Activated CD8-positive, alpha-beta memory T cell treated with anti-CD3 and anti-CD28 coated beads for 4 hours (primary cell): ENCODE data around the gene RAB20.
"Not testable (repeated sequence)": the region's sequence is repeated elsewhere in the genome, so short reads cannot be mapped to it uniquely, and the experiment has no call there.

Experiments
- DNase-seq, 2 donors: peaks; one replicate each; pipeline ENCODE4 v3.0.0-alpha.2; 2020; ENCODE audit warnings: low read depth in 2 of 2

The RAB20 gene

DNA sequence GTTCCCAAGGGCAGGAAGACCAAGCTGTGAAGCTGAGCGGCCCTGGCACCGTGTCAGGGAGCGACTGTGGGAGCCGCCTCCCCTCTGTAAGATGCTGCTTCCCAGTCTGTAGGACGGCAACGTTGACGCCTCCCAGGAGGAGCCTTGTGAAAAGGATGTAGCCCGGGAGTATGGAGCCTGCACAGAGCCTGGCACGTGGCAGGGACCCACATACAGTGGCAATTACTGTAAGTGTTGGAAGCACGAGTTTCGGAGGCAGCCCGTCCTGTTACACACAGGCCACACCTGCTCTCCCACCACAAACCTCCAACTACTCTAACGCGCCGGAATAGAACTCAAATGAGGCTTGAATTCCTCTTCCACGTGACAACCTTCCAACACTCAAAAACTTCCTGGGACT, 6.6 kb downstream of the RAB20 start:
- no peak for DNase-seq

DNA sequence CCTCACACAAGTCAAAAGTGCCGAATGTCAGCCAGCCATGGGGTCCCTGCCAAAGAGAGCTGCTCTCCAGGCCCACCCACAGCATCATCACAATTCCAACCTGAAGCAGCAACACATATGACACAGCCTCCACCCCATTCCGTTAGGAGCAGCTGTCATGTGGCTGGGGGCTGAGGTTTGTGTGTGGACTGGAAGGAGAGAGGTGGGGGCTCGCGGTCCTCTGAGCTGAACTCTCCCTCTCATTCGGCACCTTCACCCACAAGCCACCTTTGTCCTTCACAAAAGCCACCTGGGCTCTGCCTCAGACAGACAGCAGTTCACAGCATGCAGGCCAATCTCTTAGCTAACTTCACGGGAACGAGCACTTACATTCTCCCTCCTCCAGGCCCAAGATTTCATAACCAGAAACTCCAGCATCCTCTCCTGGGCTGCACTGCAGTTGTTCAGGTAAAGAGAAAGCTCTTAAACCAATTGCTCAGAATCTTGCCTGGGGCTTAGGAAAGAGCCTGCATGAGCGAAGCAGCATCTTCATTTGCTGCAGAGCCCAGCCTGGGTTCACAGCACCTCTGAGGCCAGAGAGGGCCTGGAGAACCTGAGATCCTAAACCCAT, 7.2 kb downstream of the RAB20 start:
- no peak for DNase-seq

DNA sequence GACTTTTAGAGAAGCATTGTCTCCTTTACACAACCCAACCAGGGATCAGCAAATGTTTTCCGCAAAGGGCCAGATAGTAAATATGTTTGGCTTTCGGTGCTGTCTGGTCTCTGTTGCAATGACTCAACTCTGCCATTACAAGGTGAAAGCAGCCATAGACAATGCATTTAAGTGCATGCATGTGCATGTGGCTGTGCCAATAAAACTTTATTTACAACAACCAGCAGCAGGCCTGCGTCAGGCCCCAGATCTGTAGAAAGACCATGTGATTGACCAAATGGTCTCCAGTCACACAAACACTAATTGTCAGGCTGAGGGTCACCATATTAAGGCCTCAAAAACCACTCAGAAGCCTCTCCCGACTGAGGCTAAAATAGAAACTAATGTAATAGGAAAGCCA, 8.1 kb downstream of the RAB20 start:
- DNase-seq: no peak

DNA sequence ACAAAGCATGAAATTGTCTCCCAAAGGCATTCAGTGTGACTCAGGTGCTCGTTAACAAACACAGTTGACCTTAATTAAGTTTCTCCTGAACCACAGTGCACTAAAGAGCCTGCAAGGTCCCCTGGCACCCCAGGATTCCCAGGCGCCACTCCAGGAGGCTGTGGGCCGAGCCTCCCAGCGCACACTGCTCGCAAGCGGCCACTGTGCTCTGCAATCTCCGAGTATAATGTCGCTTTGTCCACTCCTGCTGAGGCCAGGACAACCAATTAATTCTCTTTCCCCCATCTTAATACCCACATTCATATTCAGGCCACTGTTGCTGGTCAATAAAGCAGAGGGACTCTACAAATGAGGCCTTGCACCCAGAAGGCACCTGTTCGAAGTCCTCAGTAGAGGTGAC, 8.8 kb downstream of the RAB20 start:
- no peak for DNase-seq

DNA sequence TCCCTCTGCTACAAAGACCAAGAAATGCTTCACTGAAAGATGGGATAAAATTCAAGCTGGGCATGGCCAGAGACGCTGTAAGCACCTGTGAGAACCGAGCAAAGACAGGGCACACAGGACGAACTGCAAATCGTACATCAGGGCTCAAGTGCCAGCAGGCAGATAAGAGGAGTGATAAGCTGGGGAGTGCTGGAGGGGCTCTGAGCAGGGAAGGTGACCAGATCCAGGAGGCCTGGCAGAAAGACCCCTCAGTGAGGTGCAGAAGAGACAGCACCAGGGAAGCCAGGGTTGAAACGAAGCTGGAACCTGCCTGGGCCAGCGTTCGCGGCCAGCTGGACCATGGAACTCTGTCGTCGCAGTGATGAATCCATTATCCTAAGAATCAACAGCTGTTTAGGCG, 10.2 kb downstream of the RAB20 start:
- no peak for DNase-seq

DNA sequence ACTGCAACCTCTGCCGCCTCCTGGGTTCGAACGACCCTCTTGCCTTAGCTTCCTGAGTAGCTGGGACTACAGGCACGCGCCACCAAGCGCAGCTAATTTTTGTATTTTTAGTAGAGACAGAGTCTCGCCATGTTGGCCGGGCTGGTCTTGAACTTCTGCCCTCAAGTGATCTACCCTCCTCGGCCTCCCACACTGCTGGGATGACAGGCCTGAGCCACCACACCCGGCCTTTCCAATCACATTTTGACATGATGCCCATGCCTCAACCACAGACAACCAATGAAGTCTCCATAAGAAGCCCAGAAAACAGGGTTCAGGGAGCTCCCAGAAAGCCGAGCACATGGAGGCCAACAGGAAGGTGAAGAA, 11.7 kb downstream of the RAB20 start:
- no peak for DNase-seq

DNA sequence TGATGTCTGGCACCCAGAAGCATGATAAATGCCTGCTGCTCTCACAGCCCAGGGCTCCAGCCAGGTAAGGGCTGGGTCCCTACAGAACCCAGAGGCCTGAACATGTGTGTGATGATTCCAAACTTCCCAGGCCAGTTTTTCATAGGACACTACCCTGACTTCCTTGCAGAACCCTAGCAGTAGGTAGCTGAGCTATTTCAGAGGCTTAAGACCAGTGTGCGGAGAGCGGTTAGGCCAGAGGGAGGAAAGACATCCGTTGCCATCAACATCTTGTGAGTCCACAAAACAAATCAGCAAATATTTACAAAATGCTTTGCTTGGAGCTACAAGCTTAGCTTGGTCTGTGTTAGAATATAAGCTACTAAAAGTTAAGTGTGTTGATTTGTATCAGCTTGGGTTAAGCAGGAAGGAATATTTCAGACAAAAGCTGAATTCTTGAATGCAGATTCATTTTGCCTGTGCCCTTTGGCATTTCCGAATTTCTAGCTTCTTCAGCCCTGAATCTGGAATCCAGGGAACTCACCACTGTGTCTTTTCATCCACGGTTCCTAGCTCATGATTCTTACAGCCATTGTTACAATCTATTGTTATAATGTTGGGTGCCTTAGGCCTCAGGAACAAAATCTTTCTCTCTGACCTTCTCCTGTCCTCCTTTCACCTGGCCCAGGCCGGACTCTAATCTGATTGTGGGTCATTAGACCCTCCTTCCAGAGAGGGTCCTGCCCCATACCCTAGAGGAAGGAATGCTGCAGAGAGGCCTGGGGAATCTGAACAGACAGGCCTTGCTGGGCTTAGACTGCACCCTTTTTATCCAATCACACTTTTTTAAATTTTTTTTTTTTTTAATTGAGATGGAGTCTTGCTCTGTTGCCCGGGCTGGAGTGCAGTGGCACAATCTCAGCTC, 12.4 kb downstream of the RAB20 start:
- DNase-seq: no peak

DNA sequence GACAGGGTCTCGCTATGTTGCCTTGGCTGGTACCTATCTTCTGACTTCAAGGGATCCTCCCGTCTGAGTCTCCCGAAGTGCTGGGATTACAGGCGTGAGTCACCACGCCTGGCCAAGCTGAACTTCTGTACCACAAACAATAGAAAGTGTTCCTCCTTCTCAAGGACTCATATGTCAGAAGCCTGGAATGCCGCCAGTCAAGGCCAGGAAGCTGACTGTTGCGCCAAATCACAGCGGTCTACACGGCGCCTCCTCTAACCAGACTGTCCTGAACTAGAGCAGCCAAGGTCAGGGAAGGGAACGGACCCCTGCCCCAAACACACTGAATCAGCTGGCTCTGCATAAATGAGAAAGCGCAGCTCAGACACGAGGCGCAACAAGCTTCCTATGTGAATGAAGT, 14.6 kb downstream of the RAB20 start:
- DNase-seq: no peak

DNA sequence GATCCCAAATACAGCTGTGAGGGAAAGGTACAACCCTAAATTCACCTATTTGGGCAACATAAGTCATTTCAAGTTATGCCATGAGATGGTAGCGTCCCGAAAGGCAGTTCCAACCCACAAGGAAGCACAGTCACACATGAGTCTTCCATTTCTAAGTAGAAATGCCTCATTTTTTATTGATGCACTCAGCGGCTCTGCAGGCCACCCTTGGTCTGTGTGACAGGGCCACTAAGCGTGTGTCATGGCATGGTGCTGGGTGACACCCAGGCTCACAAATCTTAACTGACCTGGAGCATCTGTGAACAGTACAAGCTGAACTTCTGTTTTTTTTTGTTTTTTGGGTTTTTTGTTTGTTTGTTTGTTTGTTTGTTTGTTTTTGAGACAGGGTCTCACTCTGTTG, 15.1 kb downstream of the RAB20 start:
- DNase-seq: no peak

DNA sequence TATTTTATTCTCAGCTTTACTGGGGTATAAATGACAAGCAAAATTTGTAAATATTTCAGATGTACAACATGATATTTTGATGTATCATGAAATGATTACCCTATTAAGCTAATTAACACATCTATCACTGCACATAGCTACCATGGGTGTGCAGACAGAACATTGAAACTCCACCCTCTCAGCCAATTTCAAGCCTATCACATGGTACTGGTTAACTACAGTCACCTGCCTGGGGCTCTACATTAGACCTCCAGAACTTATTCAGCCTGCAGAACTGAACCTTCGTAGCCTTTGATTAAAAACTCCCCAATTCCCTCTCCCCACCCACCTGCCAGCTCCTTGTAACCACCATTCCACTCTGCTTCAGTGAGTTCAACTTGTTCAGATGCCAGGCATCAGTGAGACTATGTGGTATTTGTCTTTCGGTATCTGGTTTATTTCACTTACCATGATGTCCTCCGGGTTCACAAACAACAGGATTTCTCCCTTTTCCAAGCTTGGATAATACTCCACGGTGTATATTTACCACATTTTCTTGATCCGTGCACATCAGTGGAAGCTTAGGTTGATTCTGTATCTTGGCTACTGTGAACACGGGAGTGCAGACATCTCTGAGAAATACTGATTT, 19.2 kb downstream of the RAB20 start:
- no peak for DNase-seq

DNA sequence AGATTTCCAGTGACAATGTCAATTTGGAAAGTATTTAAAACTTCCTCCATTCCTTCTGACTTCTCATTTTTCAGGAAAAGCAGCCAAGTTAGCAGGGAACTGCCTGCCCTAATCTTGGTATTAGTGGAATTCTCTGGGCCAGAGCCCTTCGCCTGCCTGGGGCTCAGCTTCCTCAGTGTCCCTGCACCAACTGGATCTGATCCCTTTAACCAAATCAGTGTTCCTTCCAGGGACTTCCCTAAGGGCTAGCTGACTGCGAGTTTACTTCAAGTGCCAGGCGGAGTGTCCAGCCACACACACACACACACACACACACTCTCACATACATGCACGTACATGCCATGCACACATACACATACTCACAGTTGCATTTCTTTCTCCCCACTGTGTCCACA, 20.0 kb downstream of the RAB20 start:
- no peak for DNase-seq

DNA sequence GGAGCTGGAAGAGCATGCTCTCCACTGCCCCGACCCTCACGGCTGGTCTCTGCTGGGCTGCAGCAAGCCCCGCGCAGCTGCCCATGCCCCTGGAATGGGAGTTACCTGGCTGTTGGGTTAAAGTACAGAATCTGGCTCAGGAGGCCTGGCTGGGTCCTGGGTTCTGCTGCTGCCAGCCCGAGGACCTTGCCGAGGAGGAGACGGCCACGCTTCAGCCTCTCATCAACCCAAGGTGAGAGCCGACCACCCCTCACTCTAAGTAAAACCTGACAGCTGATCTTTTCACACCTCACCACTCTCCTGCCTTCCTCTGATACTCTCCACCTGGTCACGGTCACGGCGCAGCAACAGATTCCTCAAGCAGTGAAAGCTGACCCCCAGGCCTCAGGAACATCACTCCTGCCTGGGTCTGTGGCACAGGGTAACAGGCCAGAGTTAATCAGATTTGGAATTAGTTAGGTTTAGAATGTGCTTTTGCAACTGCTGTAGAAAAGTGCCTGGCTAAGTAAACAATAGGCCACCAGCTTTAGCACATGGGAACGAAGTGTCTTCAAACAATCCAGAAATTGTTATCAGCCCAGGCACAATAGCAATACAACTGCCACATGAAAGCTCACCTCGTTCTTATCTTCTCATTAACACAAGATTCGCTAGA, 20.5 kb downstream of the RAB20 start:
- no peak for DNase-seq

DNA sequence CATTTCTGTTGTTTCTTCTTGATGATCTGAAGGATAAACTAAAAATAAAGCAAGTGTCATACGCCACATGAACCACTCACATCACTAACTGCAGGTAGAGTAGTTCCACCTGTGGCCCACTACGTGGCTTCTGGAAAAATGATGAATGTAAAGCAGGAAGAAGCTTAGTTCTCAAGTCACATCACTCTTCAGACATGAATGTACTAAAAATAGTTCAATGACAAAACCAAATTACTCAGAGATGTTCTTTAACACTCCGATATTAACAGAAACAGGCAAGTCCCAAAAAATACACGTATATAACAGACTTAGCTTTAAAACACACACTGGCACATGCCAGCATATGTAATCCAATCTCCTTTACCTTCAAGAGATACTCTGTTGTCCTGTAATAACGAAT, 21.6 kb downstream of the RAB20 start:
- DNase-seq: no peak

DNA sequence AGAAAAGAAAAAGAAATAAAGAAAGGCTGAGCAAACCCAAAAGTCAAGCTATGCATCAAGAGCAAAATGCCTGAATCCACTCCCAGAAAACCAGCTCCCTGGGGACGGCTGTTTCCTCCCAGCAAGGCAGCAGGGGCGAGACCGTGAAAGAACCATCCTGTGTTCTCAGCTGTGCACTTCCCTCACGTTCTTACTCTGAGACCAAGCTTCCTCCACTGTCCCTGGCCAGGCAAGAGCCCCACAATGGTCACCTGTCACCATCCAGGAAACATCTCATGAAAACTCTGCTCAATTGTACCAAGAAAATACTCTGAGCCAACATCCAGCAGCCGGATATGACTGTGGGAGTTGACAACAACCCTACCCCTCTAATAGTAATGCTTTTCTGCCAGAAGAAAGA, 22.9 kb downstream of the RAB20 start:
- DNase-seq: no peak

DNA sequence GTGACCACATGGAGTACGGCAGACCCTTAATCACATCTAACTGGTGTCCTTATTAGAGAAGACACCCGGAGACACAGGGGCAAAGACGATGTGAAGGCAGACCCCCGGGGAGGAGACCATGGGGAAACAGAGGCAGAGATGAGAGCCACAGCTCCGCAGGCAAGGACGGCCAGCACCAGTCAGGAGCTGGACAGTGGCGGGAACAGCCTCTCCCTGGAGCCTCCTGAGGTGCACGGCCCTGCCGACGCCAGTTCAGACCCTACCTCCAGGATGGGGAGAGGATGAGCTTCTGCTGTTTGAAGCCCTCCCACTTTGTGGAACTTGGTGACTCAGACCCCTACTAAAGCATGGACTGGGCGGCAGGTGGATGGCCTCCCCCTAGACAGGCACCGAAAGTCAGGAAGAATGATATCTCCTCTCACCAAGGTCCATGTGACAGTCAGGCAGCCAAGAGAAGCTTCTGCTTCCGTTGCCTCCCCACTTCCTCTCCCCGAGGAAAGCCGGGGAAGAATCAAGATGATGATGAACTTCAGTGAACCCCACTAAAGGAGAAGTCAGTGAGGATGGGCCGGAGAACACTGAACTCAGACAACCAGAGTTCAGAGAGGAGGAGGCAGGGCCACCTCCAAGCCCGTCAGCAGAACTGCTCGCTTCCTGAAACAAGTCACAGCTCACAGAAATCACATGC, 25.4 kb downstream of the RAB20 start:
- no peak for DNase-seq

DNA sequence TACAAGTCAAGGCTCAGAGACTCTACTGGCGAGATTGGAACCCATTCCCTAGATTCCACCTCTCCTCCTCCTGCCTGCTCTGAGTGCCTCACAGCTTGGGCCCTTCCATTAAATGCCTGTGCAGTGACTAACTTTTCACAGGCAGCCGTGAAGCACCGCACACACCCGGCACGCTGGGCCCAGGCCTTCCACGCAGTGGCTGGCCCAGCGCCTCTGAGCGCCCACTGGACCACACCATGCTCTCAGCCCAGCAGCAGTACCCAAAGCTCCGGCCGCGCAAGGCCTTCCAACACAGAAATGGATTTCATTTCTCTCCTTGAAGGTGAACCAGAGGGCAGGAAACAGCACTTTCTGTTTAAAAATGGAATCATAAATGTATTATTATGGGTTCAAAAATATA, 26.0 kb downstream of the RAB20 start:
- DNase-seq: no peak

DNA sequence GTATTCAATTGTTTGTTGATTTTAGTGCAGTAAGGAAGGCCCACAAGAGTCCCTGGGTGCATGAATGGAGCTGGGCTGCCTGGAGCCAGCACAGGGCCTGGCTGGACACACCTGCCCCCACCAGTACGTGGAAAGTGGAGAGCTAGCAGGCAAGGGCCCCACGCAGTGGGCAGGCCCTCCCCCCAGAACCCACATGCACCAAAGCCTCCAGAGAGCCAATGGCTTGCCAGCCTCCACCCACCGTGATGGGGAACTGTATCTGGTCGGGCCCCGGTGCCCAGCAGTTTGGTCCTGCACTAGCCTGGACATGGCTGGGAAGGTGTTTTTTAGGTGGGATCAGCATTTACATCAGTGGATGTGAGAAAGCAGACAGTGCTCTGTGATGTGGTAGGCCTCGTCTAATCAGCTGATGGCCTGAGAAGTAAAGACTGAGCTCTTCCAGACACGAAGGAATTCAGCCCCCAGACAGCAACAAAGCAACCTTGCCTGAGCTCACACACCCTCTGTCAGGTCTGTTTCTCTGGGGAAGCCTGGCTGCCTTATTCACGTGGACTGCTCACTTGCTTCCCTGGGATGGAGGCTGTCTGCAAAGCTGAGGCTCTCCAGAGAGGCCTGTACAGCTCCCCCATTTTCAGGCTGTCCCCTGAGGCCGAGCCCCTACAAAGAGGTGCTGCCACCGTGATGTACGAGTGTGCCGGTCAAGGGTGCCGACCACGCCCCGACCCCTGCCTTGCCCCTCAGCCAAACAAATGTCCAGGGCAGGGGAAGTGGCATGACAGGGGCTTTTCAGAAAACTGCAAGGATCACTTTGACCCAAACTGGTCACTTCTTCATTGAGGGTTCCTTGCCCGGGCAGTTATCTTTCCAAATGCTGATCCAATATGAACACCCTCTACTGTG, 27.5 kb downstream of the RAB20 start:
- DNase-seq: no peak

DNA sequence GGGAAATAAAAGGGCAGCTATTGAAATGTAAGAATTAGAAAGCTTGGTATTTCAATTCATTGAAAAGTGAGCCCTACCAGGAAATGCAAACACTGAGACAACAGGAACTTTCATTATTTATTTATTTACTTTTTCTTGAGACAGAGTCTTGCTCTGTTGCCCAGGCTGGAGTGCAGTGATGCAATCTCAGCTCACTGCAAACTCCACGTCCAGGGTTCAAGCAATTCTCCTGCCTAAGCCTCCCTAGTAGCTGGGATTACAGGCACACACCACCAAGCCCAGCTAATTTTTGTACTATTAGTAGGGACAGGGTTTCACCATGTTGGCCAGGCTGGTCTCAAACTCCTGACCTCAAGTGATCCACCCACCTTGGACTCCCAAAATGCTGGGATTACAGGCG, 29.3 kb downstream of the RAB20 start:
- DNase-seq: not testable (repeated sequence)

DNA sequence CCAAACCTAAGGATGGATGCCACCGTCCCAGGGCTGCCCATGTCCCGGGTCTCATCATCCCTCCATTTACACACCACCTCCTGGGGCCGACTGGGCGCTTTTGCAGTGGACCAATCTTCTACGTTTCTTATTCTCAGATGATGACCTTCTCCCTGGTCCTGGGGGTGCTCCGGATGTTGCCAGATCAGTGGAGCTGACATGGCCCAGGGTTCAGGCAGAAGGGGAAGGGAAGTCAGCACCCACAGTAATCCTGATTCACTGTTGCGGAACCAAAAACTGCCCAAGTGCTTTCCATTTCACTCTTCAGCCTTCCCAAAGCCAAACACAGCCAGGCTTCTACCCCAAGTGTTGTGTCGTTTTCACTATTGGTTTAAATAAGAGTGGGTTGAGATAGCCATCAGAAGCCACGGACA, 29.8 kb downstream of the RAB20 start:
- no peak for DNase-seq

DNA sequence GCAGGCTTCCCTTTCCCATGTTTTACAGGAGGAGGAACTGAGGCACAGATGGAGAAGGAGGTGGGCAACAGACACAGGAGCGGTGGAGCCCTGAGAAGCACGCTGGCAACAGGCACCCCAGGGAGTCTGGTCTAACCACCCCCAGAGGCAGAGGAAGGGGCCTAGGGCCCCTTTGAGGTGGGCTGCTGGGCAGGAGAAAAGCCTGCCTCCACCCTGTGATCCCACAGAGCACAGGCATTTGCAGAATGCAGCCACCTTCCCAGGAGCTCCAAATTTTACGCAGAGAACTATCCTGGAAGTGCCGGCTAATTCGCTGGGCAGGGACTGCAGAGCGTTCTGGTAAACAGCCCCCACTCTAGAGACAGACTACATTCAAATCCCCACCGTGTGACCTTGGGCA, 30.4 kb downstream of the RAB20 start:
- no peak for DNase-seq
